Nephron (organoid): ENCODE data around the gene MYO1A.

Experiments used
- H3K27ac Mint-ChIP-seq, 3 experiments: 2 replicates each; pipeline ENCODE4 v1.8.0; 2020; ENCODE audit warnings: mixed read lengths in 3 of 3, mild to moderate bottlenecking in 2 of 3, moderate library complexity in 1 of 3
- H3K27me3 Mint-ChIP-seq: 2 replicates; pipeline ENCODE4 v1.8.0; 2021; ENCODE audit warnings: low read depth, mild to moderate bottlenecking, moderate library complexity, mixed read lengths
- H3K36me3 Mint-ChIP-seq: 2 replicates; pipeline ENCODE4 v1.8.0; 2020; ENCODE audit warnings: low read depth, mixed read lengths
- H3K4me1 Mint-ChIP-seq: 2 replicates; pipeline ENCODE4 v1.8.0; 2020; ENCODE audit warnings: mixed read lengths
- H3K4me3 Mint-ChIP-seq, 3 experiments: 2 replicates each; pipeline ENCODE4 v1.8.0; 2020; ENCODE audit warnings: mild to moderate bottlenecking in 3 of 3, mixed read lengths in 3 of 3, moderate library complexity in 2 of 3
- H3K9me3 Mint-ChIP-seq: 2 replicates; pipeline ENCODE4 v1.8.0; 2020; ENCODE audit warnings: mixed read lengths
- TF ChIP-seq, protein P1 (sequence below), 3 experiments: fragments of 200-600 bp; sonication (generic); IDR thresholded peaks; one replicate each; pipeline ENCODE4 v1.5.0; 2021; ENCODE audit warnings: antibody characterized with exemption in 3 of 3; ENCODE audit not compliant: unreplicated experiment in 3 of 3

The MYO1A gene

DNA sequence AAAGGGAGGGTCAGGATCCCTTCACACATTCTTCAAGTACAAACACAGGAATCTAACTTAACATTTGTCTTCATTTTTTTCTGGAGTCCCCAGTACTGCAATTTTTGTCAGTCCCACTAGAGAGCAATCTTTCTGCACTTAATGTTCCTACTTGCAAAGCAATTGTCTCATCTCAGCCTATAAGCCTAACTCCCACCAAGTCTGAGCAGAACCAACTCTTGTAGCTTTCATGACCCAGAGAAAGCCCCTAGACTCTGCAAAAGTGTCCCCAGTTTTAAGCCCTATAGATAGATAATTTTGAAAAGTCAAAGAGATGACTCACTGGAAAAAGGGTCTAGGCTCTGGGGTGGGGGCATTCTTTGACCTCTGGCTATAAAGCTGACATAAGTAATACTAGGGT lies 41.8 kb downstream of the MYO1A start:
- Mint-ChIP-seq H3K36me3 (peaks cover 20% of the 10 kb centered on the region), H3K27me3 (peaks cover 12% of the 10 kb centered on the region), H3K27ac (peak overlapping the region; percentile 67 to 86 (median 67)), H3K4me3 (peak overlapping the region; percentile 75 to 94 (median 87)), H3K4me1 (peaks cover 40% of the 10 kb centered on the region), H3K9me3 (no peaks in the 10 kb centered on the region)
- TF ChIP-seq, protein P1, sequence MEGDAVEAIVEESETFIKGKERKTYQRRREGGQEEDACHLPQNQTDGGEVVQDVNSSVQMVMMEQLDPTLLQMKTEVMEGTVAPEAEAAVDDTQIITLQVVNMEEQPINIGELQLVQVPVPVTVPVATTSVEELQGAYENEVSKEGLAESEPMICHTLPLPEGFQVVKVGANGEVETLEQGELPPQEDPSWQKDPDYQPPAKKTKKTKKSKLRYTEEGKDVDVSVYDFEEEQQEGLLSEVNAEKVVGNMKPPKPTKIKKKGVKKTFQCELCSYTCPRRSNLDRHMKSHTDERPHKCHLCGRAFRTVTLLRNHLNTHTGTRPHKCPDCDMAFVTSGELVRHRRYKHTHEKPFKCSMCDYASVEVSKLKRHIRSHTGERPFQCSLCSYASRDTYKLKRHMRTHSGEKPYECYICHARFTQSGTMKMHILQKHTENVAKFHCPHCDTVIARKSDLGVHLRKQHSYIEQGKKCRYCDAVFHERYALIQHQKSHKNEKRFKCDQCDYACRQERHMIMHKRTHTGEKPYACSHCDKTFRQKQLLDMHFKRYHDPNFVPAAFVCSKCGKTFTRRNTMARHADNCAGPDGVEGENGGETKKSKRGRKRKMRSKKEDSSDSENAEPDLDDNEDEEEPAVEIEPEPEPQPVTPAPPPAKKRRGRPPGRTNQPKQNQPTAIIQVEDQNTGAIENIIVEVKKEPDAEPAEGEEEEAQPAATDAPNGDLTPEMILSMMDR (IDR thresholded peaks at IDR 0.05; ENCODE audit: unreplicated experiment in 3 of 3), result peak; percentile 75 to 81 (median 78)

DNA sequence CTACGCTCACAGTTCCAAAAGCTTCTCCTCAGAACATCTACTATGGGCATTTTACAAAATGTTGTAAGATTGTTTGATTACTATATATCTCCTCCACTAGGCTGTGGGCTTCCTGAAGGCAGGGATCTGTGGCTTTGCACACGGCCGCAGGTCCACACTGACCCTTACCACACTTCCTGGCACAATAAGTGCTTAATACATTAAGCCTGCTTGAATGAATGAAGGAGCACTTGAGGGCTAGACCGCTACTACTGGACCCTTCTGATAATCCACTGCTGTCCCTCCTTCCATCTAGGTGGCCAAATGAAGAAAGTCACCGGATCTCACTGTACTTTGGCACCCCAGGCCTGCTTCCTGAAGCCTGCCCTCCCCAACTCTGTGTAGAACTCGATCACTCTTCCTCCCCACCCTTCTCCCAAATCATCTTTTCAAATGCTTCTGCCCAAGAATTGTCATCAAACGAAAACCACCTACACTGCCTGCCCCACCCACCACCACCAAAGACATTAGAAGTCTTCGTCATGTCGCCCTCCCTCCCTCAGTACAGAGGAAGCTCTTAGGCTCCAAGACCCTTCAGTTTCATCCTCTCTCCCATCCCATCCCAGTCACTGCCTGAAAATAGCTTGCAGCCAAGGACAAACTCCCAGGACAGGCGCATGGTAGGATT lies 43.0 kb downstream of the MYO1A start:
- Mint-ChIP-seq H3K27me3 (peaks cover 4% of the 10 kb centered on the region), H3K4me3 (peak overlapping the region; percentile 90 to 97 (median 94)), H3K36me3 (peaks cover 31% of the 10 kb centered on the region), H3K27ac (peak overlapping the region; percentile 41 to 95 (median 85)), H3K9me3 (no peaks in the 10 kb centered on the region), H3K4me1 (peaks cover 46% of the 10 kb centered on the region)
- TF ChIP-seq, protein P1 (IDR thresholded peaks at IDR 0.05; ENCODE audit: unreplicated experiment in 3 of 3), result peak in 2 of 3 experiments; percentile 1 to 18

DNA sequence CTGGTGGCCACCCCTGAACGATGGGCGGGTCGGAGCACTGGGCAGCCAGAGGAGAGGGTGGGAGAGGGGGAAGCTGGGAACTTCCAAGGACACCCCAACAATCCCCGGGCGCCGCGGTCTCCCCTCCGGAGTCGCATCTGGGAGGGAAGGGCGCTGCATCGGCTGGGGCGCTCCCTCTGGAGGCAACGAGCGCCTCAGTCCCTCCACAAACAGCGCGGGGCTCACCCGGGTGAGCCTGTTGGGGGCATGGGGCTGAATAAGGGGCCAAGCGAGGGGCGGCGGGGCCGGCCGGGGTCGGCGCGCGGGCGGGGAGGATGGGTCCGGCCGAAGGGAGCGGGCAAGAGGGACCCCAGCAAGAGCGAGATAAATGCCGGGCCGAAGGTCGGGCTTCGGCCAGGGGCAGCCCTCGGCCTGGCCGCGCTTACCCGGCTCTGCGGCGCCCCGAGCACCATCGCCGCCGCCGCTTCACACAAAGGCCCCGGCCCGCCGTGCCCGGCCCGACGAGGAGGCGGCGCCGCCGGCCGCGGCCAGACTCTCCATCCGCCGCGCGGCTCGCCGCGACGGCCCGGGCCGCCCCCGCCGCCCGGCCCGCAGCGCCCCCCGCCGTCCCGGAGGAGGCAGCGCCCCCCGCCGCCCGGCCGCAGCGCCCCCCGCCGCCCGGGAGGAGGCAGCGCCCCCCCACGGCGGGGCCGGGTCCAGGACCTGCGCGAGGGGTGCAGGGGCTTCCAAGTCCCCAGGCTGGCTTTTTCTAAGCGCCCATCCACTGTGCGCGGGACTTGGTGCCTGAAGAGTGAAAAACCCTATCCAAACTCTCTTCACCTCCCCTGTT lies 43.7 kb downstream of the MYO1A start, which contains the start of gene ZBTB39:
Gene ZBTB39, minus strand, starts transcription at position 567 of the 829 bp plus-strand sequence. CDS start 1,629 bp downstream, outside the sequence.
- peaks cover 53% of the 10 kb centered on the region for H3K4me1 Mint-ChIP-seq
- H3K4me3 Mint-ChIP-seq, result peak within 1 kb of the TSS; percentile 94 to 97 (median 97)
- no peaks in the 10 kb centered on the region for H3K9me3 Mint-ChIP-seq
- H3K36me3 Mint-ChIP-seq, result peaks cover 37% of the 10 kb centered on the region
- TF ChIP-seq, protein P1 (IDR thresholded peaks at IDR 0.05; ENCODE audit: unreplicated experiment in 3 of 3), result peak; percentile 24 to 59 (median 52)
- H3K27ac Mint-ChIP-seq, result peak within 1 kb of the TSS; percentile 85 to 95 (median 86)
- peaks cover 4% of the 10 kb centered on the region for H3K27me3 Mint-ChIP-seq

DNA sequence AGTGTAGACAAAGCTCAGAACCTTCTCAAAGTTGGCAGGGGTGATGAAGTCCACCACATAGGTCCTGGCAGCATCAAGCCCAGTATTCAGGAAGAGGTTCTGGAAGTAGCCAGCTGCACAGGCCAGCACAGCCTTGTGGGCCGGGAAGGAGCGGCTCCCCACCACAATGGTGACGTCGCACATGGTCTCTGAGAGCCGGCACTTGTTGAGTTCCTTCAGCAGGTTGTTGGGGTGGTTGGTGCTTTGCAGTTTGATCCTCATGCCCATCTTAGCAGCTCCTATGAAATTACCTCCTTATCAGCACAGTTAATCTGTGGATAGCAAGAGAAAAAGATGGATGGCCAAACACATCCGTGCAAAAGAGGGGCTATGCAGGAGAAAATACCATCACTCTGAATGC lies 45.3 kb downstream of the MYO1A start:
- Mint-ChIP-seq H3K27me3 (peaks cover 4% of the 10 kb centered on the region), H3K9me3 (no peaks in the 10 kb centered on the region), H3K4me3 (peak overlapping the region; percentile 94 to 97 (median 95)), H3K36me3 (peaks cover 50% of the 10 kb centered on the region), H3K4me1 (peaks cover 58% of the 10 kb centered on the region), H3K27ac (no peak overlapping the region)
- TF ChIP-seq, protein P1 (IDR thresholded peaks at IDR 0.05; ENCODE audit: unreplicated experiment in 3 of 3), result no peak

DNA sequence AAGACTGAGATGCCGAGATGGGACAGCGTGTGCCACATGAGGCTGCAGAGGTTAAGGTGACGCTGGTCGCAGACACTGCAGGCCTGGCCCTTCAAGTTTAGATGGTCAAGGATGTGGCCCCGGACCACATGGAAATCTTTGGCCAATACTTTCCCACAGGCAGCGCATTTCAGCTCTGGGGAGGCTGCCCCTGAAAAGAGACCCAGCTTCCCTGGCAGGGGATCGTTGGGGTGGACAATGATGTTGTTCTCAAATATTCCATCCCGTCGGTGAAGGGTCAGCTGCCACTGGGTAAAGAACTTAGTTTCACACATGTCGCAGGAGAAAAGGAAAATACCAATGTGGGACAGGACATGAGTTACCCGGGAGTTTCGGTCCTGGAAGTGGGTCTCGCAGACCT lies 46.5 kb downstream of the MYO1A start:
- peaks cover 53% of the 10 kb centered on the region for H3K4me1 Mint-ChIP-seq
- H3K4me3 Mint-ChIP-seq, result peak overlapping the region; percentile 51 to 95 (median 56)
- H3K9me3 Mint-ChIP-seq, result no peaks in the 10 kb centered on the region
- H3K27ac Mint-ChIP-seq, result no peak overlapping the region
- TF ChIP-seq, protein P1 (IDR thresholded peaks at IDR 0.05; ENCODE audit: unreplicated experiment in 3 of 3), result no peak
- H3K27me3 Mint-ChIP-seq, result peaks cover 4% of the 10 kb centered on the region
- peaks cover 58% of the 10 kb centered on the region for H3K36me3 Mint-ChIP-seq
